ENCODE results near the gene SHISAL1.

The SHISAL1 gene

DNA sequence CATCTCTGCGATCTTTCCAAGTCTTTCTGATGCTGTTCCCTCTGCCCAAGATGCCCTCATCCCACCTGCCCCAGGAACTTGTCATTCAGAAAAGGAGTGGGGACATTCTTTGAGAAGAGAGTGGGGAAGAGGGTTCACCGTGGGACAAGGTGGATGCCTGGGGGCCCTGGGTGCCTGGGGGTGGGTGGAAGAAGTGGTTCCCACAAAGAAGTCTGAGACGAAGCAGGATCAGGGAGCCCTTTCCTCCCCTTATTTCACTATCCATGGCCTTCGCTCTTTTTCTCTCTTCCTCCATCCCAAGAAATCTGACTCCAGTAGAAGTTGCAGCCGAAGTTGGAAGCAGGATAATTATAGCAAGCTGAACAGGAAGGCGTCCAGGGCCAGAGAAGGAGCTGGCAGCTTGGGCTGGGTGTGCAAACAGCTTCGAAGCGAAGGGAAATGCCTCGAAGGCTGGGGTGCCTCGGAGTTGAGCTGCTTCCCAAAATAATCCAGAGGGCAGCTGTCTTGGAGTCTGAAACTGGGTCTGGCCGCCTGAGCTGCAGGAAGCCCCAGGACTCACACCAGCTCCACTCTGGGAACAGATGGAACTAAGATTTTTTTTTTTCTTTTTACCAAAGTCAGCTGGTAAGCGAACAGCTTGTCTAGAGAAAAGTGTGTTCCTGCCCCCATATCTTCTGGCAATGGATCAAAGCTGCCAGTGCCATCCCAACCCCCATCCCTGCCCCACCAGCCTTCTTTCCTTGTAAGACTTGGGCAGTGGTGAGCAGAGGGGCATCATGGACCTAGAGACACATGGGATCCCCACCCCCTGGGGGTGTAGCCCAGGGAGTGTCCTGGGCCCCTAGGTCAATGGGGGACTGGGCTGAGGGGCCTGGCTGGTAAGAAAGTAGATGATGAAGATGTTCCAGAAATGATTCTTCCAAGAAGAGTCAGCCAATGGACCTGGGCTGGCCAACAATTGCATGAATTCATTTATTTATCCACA lies 100.5 kb downstream of the SHISAL1 start:
- TF ChIP-seq, protein P1, sequence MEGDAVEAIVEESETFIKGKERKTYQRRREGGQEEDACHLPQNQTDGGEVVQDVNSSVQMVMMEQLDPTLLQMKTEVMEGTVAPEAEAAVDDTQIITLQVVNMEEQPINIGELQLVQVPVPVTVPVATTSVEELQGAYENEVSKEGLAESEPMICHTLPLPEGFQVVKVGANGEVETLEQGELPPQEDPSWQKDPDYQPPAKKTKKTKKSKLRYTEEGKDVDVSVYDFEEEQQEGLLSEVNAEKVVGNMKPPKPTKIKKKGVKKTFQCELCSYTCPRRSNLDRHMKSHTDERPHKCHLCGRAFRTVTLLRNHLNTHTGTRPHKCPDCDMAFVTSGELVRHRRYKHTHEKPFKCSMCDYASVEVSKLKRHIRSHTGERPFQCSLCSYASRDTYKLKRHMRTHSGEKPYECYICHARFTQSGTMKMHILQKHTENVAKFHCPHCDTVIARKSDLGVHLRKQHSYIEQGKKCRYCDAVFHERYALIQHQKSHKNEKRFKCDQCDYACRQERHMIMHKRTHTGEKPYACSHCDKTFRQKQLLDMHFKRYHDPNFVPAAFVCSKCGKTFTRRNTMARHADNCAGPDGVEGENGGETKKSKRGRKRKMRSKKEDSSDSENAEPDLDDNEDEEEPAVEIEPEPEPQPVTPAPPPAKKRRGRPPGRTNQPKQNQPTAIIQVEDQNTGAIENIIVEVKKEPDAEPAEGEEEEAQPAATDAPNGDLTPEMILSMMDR (IDR thresholded peaks at IDR 0.05; ENCODE audit: insufficient read depth, low read length, poor library complexity, severe bottlenecking): no peak
- no peak overlapping the region for H3K4me3 ChIP-seq (replicated peaks; ENCODE audit: low read depth, low read length)

DNA sequence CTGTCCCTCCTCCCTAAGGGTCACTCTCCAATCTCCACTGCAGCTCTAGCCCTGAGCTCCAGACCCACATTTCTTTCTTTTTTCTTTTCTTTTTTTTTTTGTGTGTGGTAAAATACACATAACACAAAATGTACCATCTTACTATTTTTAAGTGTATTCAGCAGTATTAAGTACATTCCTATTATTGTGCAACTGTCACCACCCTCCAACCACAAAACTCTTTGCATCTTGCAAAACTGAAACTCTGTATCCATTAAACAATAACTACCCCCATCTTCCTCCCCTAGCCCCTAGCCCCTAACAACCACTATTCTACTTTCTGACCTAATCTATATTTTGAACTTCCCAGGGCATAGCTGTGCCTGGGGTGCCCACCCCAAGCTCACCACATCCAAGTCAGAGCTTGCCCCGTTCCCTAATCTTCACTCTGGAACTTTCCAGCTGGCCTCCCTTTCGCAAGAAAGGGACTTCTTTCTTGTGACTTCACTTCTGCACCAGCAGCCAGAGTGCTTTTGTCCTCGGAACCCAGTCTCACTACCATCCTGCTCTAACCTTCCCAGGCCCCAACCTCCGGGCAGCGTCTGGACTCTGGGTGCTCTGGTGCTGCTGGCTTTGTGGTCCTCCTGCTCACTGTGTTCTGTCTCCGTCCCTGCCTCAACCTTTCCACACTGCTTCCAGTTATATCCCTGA lies 101.3 kb downstream of the SHISAL1 start:
- H3K36me3 ChIP-seq (ENCODE audit: control insufficient read depth, insufficient read depth, low read length): no peaks in the 10 kb centered on the region; the same call in 1 of the 2 replicates
- TF ChIP-seq, protein P1 (IDR thresholded peaks at IDR 0.05; ENCODE audit: insufficient read depth, low read length, poor library complexity, severe bottlenecking): no peak
- no peak overlapping the region for H3K4me3 ChIP-seq (replicated peaks; ENCODE audit: low read depth, low read length)
- DNase-seq (ENCODE audit: extremely low read depth, insufficient read length): no peak
- H3K27me3 ChIP-seq (replicated peaks; ENCODE audit: control insufficient read depth, insufficient read depth, low read length): no peaks in the 10 kb centered on the region

More for the DNA sequence above, 100.5 kb downstream of the SHISAL1 start:
- Histone ChIP-seq H3K27me3 (replicated peaks; ENCODE audit: control insufficient read depth, insufficient read depth, low read length) (no peaks in the 10 kb centered on the region), H3K36me3 (ENCODE audit: control insufficient read depth, insufficient read depth, low read length) (no peaks in the 10 kb centered on the region)
- DNase-seq (ENCODE audit: extremely low read depth, insufficient read length): no peak

DNA sequence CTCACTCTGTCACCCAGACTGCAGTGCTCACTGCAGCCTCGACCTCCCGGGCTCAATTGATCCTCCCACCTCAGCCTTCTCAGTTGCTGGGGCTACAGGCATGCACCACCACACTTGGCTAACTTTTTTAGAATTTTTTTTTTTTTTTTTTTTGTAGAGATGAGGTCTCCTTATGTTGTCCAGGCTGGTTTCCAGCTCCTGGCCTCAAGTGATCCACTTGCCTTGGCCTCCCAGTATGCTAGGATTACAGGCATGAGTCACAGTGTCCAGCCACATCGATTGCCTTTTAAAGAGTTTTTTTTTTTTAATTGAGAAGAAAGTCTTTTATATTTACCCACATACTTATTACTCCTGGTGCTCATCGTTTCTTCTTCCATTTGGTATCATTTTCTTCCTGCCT lies 102.0 kb downstream of the SHISAL1 start:
- Histone ChIP-seq H3K36me3 (ENCODE audit: control insufficient read depth, insufficient read depth, low read length) (no peaks in the 10 kb centered on the region; the same call in 1 of the 2 replicates), H3K4me3 (replicated peaks; ENCODE audit: low read depth, low read length) (no peak overlapping the region), H3K27me3 (replicated peaks; ENCODE audit: control insufficient read depth, insufficient read depth, low read length) (no peaks in the 10 kb centered on the region)
- TF ChIP-seq, protein P1 (IDR thresholded peaks at IDR 0.05; ENCODE audit: insufficient read depth, low read length, poor library complexity, severe bottlenecking): no peak
- DNase-seq (ENCODE audit: extremely low read depth, insufficient read length): no peak

DNA sequence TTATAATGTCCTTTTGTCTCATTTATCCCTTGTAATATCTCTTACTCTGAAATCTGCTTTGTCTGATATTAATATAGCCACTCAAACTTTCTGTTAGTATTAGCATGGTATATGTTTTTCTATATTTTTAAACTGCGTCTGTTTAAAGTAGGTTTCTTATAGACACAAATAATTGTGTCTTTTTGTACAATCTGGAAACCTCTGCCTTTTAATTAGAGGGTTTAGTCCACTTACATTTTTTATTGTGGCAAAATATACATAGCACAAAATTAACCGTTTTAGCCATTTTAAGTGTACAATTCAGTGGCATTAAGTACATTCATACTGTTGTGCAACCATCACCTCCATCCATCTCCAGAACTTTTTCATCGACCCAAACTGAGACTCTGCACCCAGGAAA lies 103.4 kb downstream of the SHISAL1 start:
- H3K27me3 ChIP-seq (replicated peaks; ENCODE audit: control insufficient read depth, insufficient read depth, low read length): no peaks in the 10 kb centered on the region
- no peak for DNase-seq (ENCODE audit: extremely low read depth, insufficient read length)

DNA sequence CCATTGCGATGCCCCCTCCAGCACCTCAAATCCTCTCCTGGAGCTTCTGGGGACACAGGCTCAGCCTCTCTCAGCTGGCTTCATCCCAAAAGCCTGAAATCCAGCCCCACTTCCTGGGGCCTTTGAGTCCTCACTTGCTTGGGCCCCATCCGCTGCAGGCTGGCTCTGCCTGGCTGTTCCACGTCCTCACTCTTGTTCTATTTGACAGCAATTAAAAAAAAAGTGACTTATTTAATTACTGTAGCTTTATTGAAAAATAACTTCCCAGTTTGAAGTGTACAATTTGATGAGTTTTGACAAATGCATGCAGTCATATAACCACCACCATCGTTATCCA lies 104.8 kb downstream of the SHISAL1 start:
- no peaks in the 10 kb centered on the region for H3K27me3 ChIP-seq (replicated peaks; ENCODE audit: control insufficient read depth, insufficient read depth, low read length)
- H3K36me3 ChIP-seq (ENCODE audit: control insufficient read depth, insufficient read depth, low read length): no peaks in the 10 kb centered on the region; the same call in 1 of the 2 replicates
- DNase-seq (ENCODE audit: extremely low read depth, insufficient read length): no peak
- TF ChIP-seq, protein P1 (IDR thresholded peaks at IDR 0.05; ENCODE audit: insufficient read depth, low read length, poor library complexity, severe bottlenecking): no peak
- H3K4me3 ChIP-seq (replicated peaks; ENCODE audit: low read depth, low read length): no peak overlapping the region

More for the DNA sequence above, 103.4 kb downstream of the SHISAL1 start:
- Histone ChIP-seq H3K36me3 (ENCODE audit: control insufficient read depth, insufficient read depth, low read length) (no peaks in the 10 kb centered on the region; the same call in 1 of the 2 replicates), H3K4me3 (replicated peaks; ENCODE audit: low read depth, low read length) (no peak overlapping the region)
- TF ChIP-seq, protein P1 (IDR thresholded peaks at IDR 0.05; ENCODE audit: insufficient read depth, low read length, poor library complexity, severe bottlenecking): no peak
